Liver (tissue), 9 donors: ENCODE measurements around the gene IARS1. TPM values are rescaled to one million over a fixed set of nuclear protein-coding genes. Genes with fewer than 3 reads are reported as not detected.

Experiments
- DNase-seq: peaks from one replicate; pipeline ENCODE4 v3.0.0-alpha.2; 2017; ENCODE audit warnings: low spot score
- H3K27ac ChIP-seq, 2 donors: one replicate each; pipeline ENCODE4 v1.7.0; 2013; ENCODE audit warnings: inconsistent platforms in 2 of 2, low read length in 2 of 2, control low read depth in 1 of 2, low read depth in 1 of 2, mild to moderate bottlenecking in 1 of 2
- H3K27me3 ChIP-seq, 4 donors: one replicate each; pipeline versions ENCODE4 v1.6.1 to v1.7.0; 2013; ENCODE audit warnings: low read length in 3 of 4, inconsistent platforms in 1 of 4, mild to moderate bottlenecking in 1 of 4, moderate library complexity in 1 of 4; ENCODE audit not compliant: control insufficient read depth in 4 of 4, insufficient read depth in 4 of 4
- H3K36me3 ChIP-seq, 4 donors: one replicate each; pipeline versions ENCODE4 v1.6.1 to v1.7.0; 2013; ENCODE audit warnings: low read length in 3 of 4, mild to moderate bottlenecking in 3 of 4, low read depth in 1 of 4, moderate library complexity in 1 of 4; ENCODE audit not compliant: control insufficient read depth in 4 of 4, insufficient read depth in 3 of 4
- H3K4me1 ChIP-seq, 4 donors: one replicate each; pipeline versions ENCODE4 v1.6.1 to v1.7.0; 2013; ENCODE audit warnings: low read length in 3 of 4, mild to moderate bottlenecking in 3 of 4, moderate library complexity in 1 of 4; ENCODE audit not compliant: control insufficient read depth in 4 of 4, insufficient read depth in 4 of 4
- H3K4me3 ChIP-seq, 3 donors: one replicate each; pipeline versions ENCODE4 v1.6.1 to v1.7.0; 2013; ENCODE audit warnings: low read length in 3 of 3, control low read depth in 1 of 3, low read depth in 1 of 3, mild to moderate bottlenecking in 1 of 3
- H3K9ac ChIP-seq, 2 donors: one replicate each; pipeline ENCODE4 v1.7.0; 2013; ENCODE audit warnings: low read length in 2 of 2, mild to moderate bottlenecking in 2 of 2, moderate library complexity in 2 of 2, control low read depth in 1 of 2, low read depth in 1 of 2
- H3K9me3 ChIP-seq, 4 donors: one replicate each; pipeline versions ENCODE4 v1.6.1 to v1.7.0; 2013; ENCODE audit warnings: low read length in 3 of 4; ENCODE audit not compliant: control insufficient read depth in 4 of 4
- ATF3 ChIP-seq: IDR thresholded peaks from 2 replicates; pipeline ENCODE4 v1.6.1; 2016; ENCODE audit warnings: antibody characterized with exemption
- CTCF ChIP-seq: fragments of 150-350 bp; IDR thresholded peaks from 2 replicates; pipeline ENCODE4 v1.5.1; 2017; ENCODE audit warnings: improper control_type of control experiment, low read depth, low read length; ENCODE audit not compliant: missing input control
- FOXA1 ChIP-seq: IDR thresholded peaks from 2 replicates; pipeline ENCODE4 v1.6.1; 2016; ENCODE audit warnings: antibody characterized with exemption
- FOXA2 ChIP-seq: IDR thresholded peaks from 2 replicates; pipeline ENCODE4 v1.6.1; 2016; ENCODE audit warnings: antibody characterized with exemption
- GABPA ChIP-seq, 2 donors: IDR thresholded peaks in 1 of 2; conservative IDR thresholded peaks in 1 of 2; 2 replicates each; pipeline ENCODE4 v1.6.1; 2016; ENCODE audit warnings: antibody characterized with exemption in 2 of 2, mild to moderate bottlenecking in 1 of 2, moderate library complexity in 1 of 2
- HNF4G ChIP-seq: IDR thresholded peaks from 2 replicates; pipeline ENCODE4 v1.6.1; 2016; ENCODE audit warnings: antibody characterized with exemption
- JUND ChIP-seq, 2 donors: IDR thresholded peaks; 2 replicates each; pipeline ENCODE4 v1.6.1; 2016; ENCODE audit warnings: antibody characterized with exemption in 2 of 2
- MAX ChIP-seq: IDR thresholded peaks from 2 replicates; pipeline ENCODE4 v1.6.1; 2016; ENCODE audit warnings: antibody characterized with exemption
- NR2F2 ChIP-seq: IDR thresholded peaks from 2 replicates; pipeline ENCODE4 v1.6.1; 2016; ENCODE audit warnings: antibody characterized with exemption
- RAD21 ChIP-seq, 2 donors: IDR thresholded peaks; 2 replicates each; pipeline ENCODE4 v1.6.1; 2016; ENCODE audit warnings: antibody characterized with exemption in 2 of 2, mild to moderate bottlenecking in 2 of 2
- REST ChIP-seq: IDR thresholded peaks from 2 replicates; pipeline ENCODE4 v1.6.1; 2016; ENCODE audit warnings: antibody characterized with exemption, mild to moderate bottlenecking
- RXRA ChIP-seq, 2 donors: IDR thresholded peaks; 2 replicates each; pipeline ENCODE4 v1.6.1; 2017 to 2018; ENCODE audit warnings: antibody characterized with exemption in 2 of 2, mild to moderate bottlenecking in 1 of 2
- SP1 ChIP-seq: IDR thresholded peaks from 2 replicates; pipeline ENCODE4 v1.6.1; 2018; ENCODE audit warnings: antibody characterized with exemption, mild to moderate bottlenecking
- TAF1 ChIP-seq: conservative IDR thresholded peaks from 2 replicates; pipeline ENCODE4 v1.6.1; 2016; ENCODE audit warnings: antibody characterized with exemption, mild to moderate bottlenecking
- YY1 ChIP-seq: IDR thresholded peaks from 2 replicates; pipeline ENCODE4 v1.6.1; 2016; ENCODE audit warnings: antibody characterized with exemption, mild to moderate bottlenecking
- ZBTB33 ChIP-seq: IDR thresholded peaks from 2 replicates; pipeline ENCODE4 v1.6.1; 2016; ENCODE audit warnings: antibody characterized with exemption
- WGBS: extraction: QIAGEN DNeasy Blood & Tissue Kit; methylation state at CpG from one replicate; pipeline ENCODE4 v1.1.7; 2013; 5-methylcytosine and 5-hydroxymethylcytosine counted together
- polyA plus RNA-seq, 2 donors: library from polyadenylated mRNA; stranded (reverse) in 1 of 2; unstranded in 1 of 2; fragments of 200-250 nt in 1 of 2; fragments of >200 nt in 1 of 2; fragmentation: Nextera tagmentation in 1 of 2; extraction: Ambion mirVana in 1 of 2; gene quantifications; one replicate each; pipeline versions ENCODE4 v1.2.1 to v1.2.3, GENCODE V29; 2013 to 2015
- total RNA-seq, 2 donors: library from RNA; depleted of rRNA; stranded (reverse); fragments of >200 nt; gene quantifications; one replicate each; pipeline ENCODE4 v1.2.3, GENCODE V29; 2014
- donor health status: healthy.
- donor health status: healthy.
- donor health status: healthy.
- donor health status: healthy.
- donor health status: healthy.

The IARS1 gene
- total and polyA plus RNA-seq, 4 donors: 24.8 to 81.7 (median 49.6) TPM

DNA sequence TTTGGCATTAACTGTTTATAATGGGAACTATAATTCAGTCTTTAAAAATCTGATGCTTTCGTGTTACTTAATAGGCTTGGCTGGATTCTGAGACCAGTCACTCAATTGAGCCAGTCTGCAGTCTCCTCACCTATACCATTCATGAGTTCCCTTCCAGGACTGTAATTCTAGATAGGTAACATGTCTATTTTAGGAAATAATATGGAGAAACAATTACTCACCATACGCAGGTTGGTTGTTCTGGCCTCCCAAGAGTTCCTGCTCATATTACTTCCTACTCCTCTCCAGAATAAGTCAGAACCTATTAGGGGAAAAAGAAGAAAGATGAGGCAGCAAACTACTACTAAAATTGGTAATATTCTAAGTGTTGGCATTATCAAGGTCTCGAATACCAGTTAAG lies 4.5 kb upstream of the IARS1 start:
- no peak for TF ChIP-seq ATF3
- TF ChIP-seq TAF1: no peak
- TF ChIP-seq JUND (IDR thresholded peaks at IDR 0.05): no peak
- TF ChIP-seq MAX: no peak
- TF ChIP-seq REST: no peak
- no peak for TF ChIP-seq RAD21 (IDR thresholded peaks at IDR 0.05)
- no peak for TF ChIP-seq HNF4G
- no peak for TF ChIP-seq GABPA (IDR thresholded peaks at IDR 0.05 in 1 of 2, conservative IDR thresholded peaks at IDR 0.05 in 1 of 2)
- no peak for TF ChIP-seq CTCF
- no peak for TF ChIP-seq ZBTB33
- TF ChIP-seq FOXA1: no peak
- no peak for TF ChIP-seq FOXA2
- no peak for TF ChIP-seq RXRA (IDR thresholded peaks at IDR 0.05)
- TF ChIP-seq YY1: no peak
- no peak for TF ChIP-seq SP1
- no peak overlapping the region for H3K9ac ChIP-seq
- peaks cover 1 to 50% (median 33%) of the 10 kb centered on the region in 4 donors for H3K36me3 ChIP-seq
- 89% methylated on average over 3 of the region's 3 CpGs for WGBS
- no peaks in the 10 kb centered on the region for H3K9me3 ChIP-seq
- DNase-seq: no peak
- H3K4me3 ChIP-seq: no peak overlapping the region
- no peaks in the 10 kb centered on the region for H3K27me3 ChIP-seq
- no peak overlapping the region for H3K27ac ChIP-seq
- peaks cover 3 to 8% (median 6%) of the 10 kb centered on the region in 4 donors for H3K4me1 ChIP-seq

GRCh38 chr9:92297611-92298010 lies 4.1 kb upstream of the IARS1 start:
- TF ChIP-seq SP1 (no peak), NR2F2 (no peak), HNF4G (no peak)
- peaks cover 3 to 13% (median 9%) of the 10 kb centered on the region in 4 donors for H3K4me1 ChIP-seq
- WGBS: 87% methylated on average over 3 of the region's 3 CpGs
- no peaks in the 10 kb centered on the region for H3K9me3 ChIP-seq
- no peak overlapping the region for H3K27ac ChIP-seq
- no peak overlapping the region for H3K9ac ChIP-seq
- H3K27me3 ChIP-seq: no peaks in the 10 kb centered on the region
- no peak overlapping the region for H3K4me3 ChIP-seq
- peaks cover 1 to 46% (median 29%) of the 10 kb centered on the region in 4 donors for H3K36me3 ChIP-seq
- no peak for DNase-seq
